NCI-H1105 treated with DMSO at 0.1 percent for 48 hours (cell line): ENCODE data around the gene TTC39C.
"Not testable (repeated sequence)": the region's sequence is repeated elsewhere in the genome, so short reads cannot be mapped to it uniquely, and the experiment has no call there.

Experiments used
- DNase-seq: peaks from one replicate; lab custom pipeline; 2025; lab: John Stamatoyannopoulos, UW

TTC39C gene

DNA sequence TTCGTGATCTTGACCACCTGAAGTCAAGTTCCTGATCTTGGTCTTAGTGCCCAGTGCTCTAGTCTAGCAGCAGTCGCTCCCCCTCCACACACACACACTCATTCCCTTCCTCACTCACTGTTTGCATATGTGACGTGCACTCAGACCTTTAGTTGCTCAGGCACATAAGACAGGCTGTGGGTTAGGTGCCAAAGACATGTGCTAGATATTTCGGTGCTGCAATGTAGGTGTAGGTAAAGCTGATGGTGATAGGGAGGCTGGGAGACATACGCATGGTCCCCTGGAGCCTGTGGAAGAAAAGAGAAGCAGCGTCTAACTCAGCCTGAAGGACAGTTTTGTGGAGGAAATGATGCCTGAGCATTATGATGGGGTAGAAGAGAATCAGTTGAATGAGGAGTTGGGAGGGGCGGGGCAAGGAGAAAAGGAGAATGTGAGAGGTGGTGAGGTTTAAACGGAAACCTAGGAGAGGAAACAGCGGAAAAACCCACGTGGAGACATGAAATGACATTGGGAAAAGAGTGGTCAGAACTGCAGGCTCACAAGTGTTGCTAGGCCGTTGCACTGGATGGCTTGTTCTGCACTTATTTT, 3.8 kb downstream of the TTC39C start:
- DNase-seq = no peak

DNA sequence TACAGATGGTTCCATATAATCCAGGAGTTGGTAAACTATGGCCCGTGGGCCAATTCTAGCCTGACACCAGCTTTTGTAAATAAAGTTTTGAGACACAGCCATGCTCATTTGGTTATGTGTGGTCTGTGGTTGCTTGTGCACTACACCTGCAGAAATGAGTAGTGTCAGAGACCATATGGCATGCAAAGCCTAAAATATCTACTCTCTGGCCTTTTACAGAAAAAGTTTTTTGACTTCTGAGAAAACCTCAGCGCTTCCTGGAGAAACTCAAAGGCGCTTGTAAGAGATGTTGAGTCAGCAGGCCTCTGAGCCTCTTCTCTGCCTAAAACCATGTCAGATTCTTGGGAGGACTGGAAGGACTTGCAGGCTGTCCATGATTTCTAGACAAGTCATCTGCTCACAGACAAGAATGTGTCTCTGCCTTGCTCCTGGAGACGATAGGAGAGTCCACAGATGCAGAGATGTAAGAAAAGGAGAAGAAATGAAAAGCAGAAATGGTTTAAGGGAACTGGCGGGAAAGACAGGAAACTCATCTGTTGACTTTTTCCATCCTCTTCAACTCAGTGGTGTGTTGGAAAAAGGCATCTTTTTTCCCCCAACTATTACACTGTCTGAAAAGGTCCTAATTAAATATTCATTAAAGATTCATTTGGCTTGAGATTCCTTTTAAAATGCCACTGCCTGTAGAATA, 5.2 kb downstream of the TTC39C start:
- DNase-seq = no peak

DNA sequence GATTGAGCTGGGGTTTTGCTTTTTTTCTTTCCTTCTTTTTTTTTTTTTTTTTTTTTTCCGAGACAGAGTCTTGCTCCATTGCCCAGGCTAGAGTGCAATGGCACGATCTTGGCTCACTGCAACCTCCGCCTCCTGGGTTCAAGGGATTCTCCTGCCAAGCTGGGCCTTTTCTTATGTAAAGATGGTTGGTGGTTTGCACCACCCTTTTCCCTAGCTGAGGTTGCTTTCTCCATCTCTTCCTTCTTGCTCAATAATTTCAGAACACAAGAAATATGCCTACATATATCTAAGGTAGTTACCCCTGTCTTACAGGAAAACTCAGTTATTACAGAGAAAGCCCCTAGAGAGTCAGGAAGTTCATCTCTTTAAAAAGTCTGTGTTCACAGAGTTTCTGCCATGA, 7.0 kb downstream of the TTC39C start:
- no peak for DNase-seq

GRCh38 chr18:24022161-24022560, 7.6 kb downstream of the TTC39C start:
- no peak for DNase-seq

- no peak for DNase-seq
Measured at GRCh38 chr18:24023185-24023814, 8.7 kb downstream of the TTC39C start.

- DNase-seq = no peak
Measured at GRCh38 chr18:24024425-24024824, 9.9 kb downstream of the TTC39C start.

- DNase-seq = no peak
Measured at GRCh38 chr18:24026457-24026856, 11.9 kb downstream of the TTC39C start.

- no peak for DNase-seq
Measured at GRCh38 chr18:24027156-24027827, 12.7 kb downstream of the TTC39C start.

DNA sequence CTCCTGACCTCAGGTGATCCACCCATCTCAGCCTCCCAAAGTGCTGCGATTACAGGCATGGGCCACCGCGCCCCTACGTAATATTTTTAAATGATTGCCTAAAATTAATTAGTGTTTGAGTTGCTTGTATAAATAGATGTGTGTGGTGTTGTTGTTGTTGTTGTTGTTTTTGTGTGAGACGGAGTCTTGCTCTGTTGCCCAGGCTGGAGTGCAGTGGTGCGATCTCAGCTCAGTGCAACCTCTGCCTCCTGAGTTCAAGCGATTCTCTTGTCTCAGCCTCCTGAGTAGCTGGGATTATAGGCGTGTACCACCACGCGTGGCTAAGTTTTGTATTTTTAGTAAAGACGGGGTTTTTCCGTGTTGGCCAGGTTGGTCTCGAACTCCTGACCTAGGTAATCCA, 14.4 kb downstream of the TTC39C start:
- DNase-seq = not testable (repeated sequence)

GRCh38 chr18:24031318-24031717, 16.8 kb downstream of the TTC39C start:
- no peak for DNase-seq

GRCh38 chr18:24031916-24032315, 17.4 kb downstream of the TTC39C start:
- DNase-seq = no peak

DNA sequence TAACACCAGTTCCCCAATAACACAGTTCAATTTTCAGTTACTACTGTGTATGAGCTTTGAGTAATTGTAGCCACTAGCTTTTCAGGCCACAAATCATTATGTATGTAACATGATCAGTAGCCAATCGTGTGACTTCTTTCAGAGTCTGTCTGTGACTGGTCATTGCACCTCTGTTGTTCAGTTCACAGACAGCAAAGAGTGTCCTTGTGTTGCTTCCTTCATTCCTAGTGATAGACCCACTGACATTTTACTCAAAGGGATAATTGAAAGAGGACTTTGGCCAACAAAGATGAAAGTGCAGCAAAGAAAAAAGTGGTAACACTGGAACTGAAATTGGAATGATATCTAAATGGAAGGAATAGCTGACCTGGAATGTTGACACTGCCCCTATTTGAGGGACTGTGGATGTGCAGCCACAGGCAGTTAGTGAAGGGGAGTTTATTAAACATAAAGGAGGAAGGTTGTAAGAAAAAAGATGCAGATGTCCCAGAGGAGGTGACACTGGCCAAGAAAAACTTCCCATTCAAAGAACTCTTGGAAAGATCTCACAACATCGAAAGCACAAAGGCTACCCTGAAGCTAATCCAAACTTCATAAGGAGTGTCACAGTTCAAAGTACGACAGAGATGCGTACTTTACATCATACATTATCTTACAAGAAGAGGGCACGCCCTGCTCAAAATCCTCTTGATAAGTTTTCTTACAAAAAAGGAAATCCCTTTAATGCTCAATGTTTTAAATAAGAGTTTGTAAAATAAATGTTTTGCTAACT, 19.3 kb downstream of the TTC39C start:
- DNase-seq = no peak

DNA sequence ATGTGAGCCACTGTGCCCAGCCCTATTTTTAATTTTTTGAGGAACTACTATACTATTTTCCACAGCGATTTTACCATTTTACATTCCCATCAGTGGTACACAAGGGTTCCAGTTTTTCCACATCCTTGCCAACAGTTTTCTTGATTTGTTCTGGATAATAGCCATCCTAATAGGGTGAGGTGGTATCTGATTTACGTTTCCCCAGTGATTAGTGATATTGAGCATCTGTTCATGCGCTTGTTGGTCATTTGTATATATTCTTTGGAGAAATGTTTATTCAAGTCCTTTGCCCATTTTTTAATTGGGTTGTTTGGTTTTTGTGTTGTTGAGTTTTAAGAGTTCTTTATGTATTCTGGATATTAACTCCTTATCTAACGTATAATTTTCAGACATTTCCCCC, 20.8 kb downstream of the TTC39C start:
- DNase-seq = no peak

- no peak for DNase-seq
Measured at GRCh38 chr18:24039671-24040070, 25.1 kb downstream of the TTC39C start.

- no peak for DNase-seq
Measured at GRCh38 chr18:24041691-24042090, 27.1 kb downstream of the TTC39C start.

- DNase-seq = no peak
Measured at GRCh38 chr18:24043403-24043802, 28.8 kb downstream of the TTC39C start.

DNA sequence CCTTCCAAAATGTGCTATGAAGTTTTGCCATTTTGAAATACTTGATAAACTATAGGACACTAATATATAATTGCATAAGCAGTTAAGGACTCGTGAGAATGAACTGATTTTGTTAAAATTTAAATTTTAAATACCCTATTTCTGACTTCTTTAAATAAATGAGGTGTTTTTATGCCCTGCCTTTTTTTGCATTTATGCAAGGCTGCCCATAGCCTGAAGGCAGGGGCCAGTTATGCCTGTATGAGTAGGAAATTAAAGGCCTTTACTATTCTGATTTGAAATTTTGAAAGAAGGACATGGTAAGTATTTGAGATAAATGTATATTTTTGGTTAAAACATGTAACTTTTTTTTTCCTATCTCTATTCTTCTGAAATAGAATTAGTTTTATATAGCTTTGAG, 33.7 kb downstream of the TTC39C start:
- no peak for DNase-seq

DNA sequence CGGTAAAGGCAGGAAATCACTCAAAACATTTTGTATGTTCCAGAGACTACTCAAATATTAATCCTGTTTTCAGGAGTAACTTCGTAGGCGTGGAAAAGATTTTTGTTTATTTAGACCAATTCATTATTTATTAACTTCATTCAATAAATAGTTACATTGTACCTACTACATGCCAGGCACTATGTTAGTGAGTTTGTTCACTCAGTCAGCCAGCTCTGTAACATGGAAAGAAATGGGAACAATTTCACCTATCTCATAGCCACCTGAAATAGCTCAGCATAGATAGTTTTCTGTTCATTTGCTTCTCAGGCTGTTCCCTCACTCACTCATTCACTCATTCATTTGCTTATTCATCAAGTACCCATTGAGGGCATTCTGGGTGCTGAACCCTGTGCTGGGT, 34.6 kb downstream of the TTC39C start:
- DNase-seq = no peak

GRCh38 chr18:24051031-24051947, 36.7 kb downstream of the TTC39C start:
- DNase-seq = no peak

- DNase-seq = no peak
Measured at GRCh38 chr18:24052053-24052452, 37.5 kb downstream of the TTC39C start.

DNA sequence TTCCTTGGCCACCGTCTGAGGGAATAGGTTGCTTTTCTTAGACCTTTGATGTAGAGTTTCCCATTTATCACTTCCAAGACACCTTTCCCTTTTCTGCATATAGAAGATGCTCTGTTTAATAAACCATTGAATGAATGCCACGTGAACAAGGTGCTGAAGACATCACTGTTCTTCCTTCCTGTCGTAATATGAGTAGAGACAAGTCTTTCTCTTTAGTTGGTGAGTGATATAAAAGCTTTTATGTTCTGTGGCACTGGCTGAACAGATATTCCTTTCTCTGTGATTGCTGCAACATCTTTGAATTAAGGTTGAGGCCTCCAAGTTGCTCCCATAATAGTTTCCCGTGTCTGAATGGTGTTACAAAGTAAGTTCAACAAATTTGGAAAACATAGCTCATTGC, 38.7 kb downstream of the TTC39C start:
- DNase-seq = no peak
